ENCODE data around the gene RHBDL3.
"Not testable (repeated sequence)": the region's sequence is repeated elsewhere in the genome, so short reads cannot be mapped to it uniquely, and the experiment has no call there.

The RHBDL3 gene

GRCh38 chr17:32289471-32290070 lies 23.9 kb downstream of the RHBDL3 start:
- no peak for DNase-seq (ENCODE audit: low read depth)

GRCh38 chr17:32292094-32292493 lies 26.5 kb downstream of the RHBDL3 start:
- no peak for DNase-seq (ENCODE audit: low read depth)

GRCh38 chr17:32297424-32297823 lies 31.8 kb downstream of the RHBDL3 start:
- DNase-seq (ENCODE audit: low read depth) = no peak

GRCh38 chr17:32297860-32298259 lies 32.2 kb downstream of the RHBDL3 start:
- DNase-seq (ENCODE audit: low read depth) = no peak

DNA sequence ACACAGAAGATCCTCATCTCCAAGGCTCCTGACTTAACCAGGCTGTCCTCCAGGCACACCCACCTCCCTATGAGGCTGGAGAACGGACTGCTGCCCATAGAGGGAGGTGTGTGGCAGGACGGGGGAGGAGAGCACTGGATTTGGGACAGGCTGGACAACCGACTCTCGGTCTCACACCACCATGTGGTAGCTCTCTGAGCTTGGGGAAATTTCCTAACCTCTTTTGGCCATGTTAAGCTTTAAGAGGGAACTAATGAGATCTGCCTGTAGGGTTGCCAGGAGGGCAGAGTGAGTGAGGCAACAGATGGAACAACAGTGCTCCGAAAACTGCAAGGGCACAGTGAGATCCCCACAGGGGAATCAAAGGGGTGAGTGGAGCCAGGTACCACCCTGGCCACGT lies 32.7 kb downstream of the RHBDL3 start:
- no peak for DNase-seq (ENCODE audit: low read depth)

DNA sequence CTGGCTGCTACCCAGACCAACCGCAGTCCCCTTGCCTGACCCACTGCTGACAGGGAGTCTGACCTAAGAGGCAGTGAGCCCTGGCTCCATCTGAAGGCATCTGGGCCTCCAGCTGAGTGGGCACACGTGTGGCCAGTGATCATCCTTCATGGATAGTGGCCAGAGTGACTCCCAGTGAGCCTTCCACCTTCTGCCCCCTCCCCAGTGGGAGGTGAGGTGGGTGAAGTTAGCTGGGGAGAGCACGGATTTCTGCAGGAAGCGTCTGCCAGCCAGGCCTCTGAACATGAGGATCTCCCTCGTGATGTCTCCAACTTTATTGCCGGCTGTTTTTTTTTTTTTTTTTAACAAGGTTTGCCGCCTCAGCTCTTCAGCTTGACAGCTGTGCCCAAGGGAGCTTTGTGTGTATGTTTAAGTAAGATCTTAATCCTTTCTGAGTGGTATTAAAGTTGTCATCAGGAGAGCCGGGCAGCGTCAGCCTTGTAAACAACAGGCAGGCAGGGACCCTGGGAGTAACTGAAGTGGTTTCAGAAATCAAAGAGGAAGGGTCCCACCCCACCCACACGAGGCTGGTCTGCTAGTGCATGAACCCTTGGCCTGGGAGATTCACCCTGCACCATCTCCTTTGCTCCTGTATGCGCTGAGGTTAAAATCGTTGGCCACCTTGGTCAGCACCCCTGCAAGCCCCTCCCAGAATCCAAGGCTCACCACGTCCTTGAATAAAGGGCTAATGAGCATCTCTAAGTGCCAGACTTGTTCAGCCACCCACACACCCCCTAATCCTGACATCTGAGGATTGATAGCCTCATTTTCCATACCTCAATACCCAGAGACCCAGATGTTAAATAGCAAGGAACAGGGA lies 33.3 kb downstream of the RHBDL3 start:
- DNase-seq (ENCODE audit: low read depth) = no peak

GRCh38 chr17:32299580-32300164 lies 34.0 kb downstream of the RHBDL3 start:
- no peak for DNase-seq (ENCODE audit: low read depth)

- no peak for DNase-seq (ENCODE audit: low read depth)
Observed at GRCh38 chr17:32302037-32302436, 36.4 kb downstream of the RHBDL3 start.

DNA sequence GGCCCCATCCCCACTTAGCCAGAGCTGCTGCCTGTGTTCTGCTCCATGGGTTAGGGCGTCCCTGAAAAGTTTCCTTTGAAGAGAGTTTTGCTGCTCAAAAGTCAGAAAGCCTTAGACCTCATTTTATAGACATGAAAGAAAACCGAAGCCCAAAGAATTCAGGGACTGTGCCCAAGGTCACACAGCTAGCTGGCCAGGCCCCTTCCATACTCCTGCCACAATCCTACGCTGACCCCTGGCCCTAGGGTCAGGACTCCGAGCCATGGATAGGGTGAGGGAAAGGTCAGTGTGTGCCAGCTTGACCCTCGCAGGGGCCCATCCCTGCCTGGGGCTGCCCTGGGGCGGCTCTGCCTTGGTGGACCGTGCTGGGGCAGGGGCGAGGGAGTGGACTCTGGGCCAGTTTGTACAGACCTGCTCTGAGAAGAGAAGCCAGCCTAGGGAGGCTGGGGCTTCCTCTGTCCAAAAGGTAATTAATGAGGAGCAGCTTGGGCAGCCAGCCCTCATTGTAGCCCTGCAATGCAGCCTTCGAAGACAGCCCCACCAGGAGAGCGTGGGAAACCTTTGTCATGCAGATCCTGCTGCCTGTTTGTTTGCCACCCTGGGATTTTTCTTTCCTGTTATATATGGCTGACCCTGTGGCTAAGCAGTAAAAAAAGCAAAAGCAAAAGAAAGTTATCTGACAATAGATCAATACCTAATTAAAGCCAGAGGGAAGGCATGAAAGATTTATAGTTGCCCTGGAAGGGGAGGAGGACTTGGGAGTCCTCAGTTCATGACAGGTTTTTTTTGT lies 37.4 kb downstream of the RHBDL3 start:
- no peak for DNase-seq (ENCODE audit: low read depth)

- DNase-seq (ENCODE audit: low read depth) = no peak
Observed at GRCh38 chr17:32303781-32304288, 38.2 kb downstream of the RHBDL3 start.

DNA sequence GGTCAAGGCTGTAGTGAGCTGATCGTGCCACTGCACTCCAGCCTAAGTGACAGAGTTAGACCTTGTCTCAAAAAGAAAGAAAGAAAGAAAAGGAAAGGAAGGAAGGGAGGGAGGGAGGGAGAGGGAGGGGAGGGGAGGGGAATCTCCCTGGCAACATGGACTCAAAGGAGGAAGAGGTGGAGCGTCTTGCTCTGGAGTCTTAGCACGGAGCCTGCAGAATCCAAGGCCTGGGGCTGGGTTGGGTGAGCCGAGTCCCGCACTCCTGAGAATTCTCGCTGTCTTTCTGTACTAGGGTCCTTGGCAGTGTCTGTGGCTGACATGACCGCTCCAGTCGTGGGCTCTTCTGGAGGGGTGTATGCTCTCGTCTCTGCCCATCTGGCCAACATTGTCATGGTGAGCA lies 39.4 kb downstream of the RHBDL3 start:
- no peak for DNase-seq (ENCODE audit: low read depth)

DNA sequence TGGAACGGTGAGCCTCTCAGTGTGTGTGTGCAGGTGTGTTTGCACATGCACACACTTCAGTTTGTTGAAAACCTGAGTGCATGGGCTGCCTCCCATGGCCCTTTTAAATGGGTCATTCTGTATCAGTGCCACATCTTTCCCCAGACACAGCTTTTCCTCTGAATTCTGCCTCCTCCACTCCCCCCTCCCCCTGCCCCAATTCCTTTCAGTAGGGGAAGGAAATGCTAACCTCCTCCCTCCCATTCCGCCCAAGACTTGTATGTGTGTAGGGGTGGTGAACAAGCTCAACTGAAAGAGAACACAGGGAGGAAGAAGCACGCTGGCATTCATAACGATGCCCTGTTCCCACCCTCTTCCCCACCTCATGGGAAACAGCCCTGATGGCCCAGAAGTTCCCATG lies 42.0 kb downstream of the RHBDL3 start:
- DNase-seq (ENCODE audit: low read depth) = no peak

DNA sequence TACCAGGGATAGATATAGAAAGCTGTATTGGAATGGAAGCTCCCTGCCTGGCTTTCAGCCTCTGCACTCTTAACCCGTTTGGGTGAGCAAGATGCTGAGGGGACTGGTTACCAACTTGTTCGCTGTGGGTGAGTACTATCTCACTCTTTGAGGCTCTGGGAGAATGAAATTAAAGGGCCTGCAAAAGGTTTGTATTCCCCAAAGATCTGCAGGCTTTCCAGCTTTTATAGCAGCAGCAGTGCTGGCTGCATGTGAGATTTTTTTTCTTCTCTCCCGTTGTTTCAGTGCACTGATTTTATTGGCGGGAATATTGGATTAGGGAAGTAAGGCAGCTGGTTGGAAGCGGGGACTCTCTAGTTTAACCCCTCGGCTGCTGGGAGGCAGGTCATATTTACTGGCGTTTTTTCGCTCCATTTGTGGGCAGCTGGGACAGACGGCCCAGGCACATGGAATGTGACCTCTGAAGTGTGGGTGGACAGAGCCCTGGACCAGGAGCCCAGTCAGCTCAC lies 45.5 kb downstream of the RHBDL3 start:
- DNase-seq (ENCODE audit: low read depth) = no peak

DNA sequence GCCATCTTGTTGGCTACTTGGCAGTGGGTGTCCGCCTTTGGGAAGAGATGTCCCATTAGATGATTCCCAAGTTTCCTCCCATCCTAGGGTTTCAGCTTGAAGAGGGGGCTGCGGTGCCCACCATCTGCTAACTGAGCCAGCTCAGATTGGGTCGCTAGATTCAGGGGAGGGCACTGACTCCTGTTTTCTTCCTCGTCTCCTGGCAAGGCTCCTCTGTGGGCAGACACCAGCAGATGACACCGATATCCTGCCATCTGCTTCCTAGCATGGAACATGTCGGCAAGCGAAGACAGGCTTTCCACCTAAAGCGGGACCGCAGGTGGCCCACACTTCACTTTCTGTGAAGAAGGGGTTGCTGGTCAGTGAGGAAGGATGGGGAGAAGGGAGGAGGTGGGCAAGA lies 49.0 kb downstream of the RHBDL3 start:
- DNase-seq (ENCODE audit: low read depth) = no peak

DNA sequence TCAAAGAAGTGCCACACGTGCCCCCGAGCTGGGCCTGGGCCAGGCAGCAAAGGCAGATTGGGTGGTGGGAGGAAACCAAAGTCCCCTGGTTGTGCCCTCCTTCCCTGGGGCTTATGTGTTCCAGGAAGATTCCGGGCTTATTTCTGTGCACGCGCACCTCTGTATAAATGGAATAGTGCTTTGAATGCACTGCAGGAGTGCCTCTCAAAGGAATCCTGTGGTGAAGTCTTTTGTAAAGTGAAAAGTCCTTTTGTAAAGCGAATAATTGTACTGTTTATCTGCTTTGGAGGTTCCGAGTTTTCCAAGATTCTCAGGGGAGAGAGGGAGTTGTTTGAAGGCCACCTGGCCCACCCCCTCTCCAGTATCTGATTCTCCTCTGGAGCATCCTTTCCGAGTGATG lies 49.5 kb downstream of the RHBDL3 start:
- DNase-seq (ENCODE audit: low read depth) = no peak

- DNase-seq (ENCODE audit: low read depth) = not testable (repeated sequence)
Observed at GRCh38 chr17:32316653-32317052, 51.0 kb downstream of the RHBDL3 start.

GRCh38 chr17:32317353-32317752 lies 51.7 kb downstream of the RHBDL3 start:
- no peak for DNase-seq (ENCODE audit: low read depth)

- no peak for DNase-seq (ENCODE audit: low read depth)
Observed at GRCh38 chr17:32318071-32318470, 52.4 kb downstream of the RHBDL3 start.

DNA sequence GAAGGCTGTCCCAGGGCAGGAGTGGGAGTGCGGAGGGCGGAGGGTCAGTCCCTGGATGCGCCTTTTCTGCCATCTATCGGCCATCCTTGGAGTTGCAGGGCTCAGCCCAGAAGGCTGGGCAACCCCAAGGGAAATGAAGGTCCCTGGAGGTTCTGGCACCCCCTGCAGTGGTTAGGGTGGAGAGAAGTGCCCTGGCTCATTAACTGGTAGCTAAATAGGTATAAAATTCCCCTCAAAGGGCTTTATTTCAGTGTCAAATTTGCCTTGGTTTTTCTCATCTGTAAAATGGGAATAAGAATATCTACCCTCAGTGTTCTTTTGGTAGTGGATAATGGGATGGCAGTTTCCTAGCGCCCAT lies 53.9 kb downstream of the RHBDL3 start:
- DNase-seq (ENCODE audit: low read depth) = peak; percentile 37

DNA sequence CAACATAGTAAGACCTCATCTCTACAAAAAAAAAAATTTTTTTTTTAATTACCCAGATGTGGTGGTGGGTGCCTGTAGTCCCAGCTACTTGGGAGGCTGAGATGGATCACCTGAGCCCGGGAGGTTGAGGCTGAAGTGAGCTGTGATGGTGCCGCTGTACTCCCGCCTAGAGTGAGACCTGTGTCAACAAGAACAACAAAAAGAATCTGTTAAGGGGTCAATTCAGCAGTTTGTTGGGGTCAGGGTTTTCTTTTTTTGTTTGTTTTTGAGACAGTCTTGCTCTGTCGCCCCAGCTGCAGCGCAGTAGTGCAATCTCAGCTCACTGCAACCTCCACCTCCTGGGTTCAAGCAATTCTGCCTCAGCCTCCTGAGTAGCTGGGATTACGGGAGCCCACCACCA lies 54.4 kb downstream of the RHBDL3 start:
- DNase-seq (ENCODE audit: low read depth) = not testable (repeated sequence)

DNA sequence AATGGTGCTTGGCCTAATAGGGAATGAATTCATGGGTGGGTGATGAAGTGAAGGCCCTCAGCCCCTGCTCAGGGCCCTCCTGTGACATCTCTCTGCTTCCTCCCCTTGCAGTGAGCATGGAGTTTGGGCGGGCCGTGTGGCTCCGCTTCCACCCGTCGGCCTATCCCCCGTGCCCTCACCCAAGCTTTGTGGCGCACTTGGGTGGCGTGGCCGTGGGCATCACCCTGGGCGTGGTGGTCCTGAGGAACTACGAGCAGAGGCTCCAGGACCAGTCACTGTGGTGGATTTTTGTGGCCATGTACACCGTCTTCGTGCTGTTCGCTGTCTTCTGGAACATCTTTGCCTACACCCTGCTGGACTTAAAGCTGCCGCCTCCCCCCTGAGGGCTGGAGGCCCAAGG lies 55.2 kb downstream of the RHBDL3 start:
- no peak for DNase-seq (ENCODE audit: low read depth)

DNA sequence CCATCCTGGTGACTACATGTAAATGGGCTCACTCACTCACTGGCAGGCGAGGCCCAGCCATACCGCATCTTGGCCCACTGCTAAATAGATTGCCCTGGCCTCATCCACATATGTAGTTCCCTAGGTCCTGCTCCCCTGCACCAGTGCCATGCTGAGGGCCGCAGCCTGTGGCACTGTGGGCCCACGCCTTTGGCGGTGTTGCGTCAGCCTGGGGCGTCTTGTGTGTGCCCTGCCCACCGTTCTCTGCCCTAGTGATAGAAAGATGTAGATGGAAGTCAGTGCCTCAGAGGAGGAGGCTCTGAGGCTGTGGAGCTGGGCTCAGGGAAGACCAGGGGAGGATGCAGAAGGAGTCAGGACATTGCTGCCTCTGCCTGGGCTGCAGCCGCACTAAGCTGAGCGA lies 57.4 kb downstream of the RHBDL3 start:
- no peak for DNase-seq (ENCODE audit: low read depth)
